ENCODE results near the gene PRKAG2.

GRCh38 chr7:151524845-151525244 lies 352.1 kb downstream of the PRKAG2 start:
- TF ChIP-seq EP300 (IDR thresholded peaks at IDR 0.05; ENCODE audit: borderline replicate concordance) (no peak), MAX (IDR thresholded peaks at IDR 0.05) (no peak), TCF12 (IDR thresholded peaks at IDR 0.05; ENCODE audit: low read depth) (no peak), YY1 (IDR thresholded peaks at IDR 0.05; ENCODE audit: low read depth) (no peak), NFIC (IDR thresholded peaks at IDR 0.05) (no peak), CEBPB (IDR thresholded peaks at IDR 0.05) (no peak), FOXM1 (IDR thresholded peaks at IDR 0.05; ENCODE audit: borderline replicate concordance, low read depth) (no peak)
